GM18507 (cell line): ENCODE measurements around the gene ST6GALNAC4.
"Not testable (repeated sequence)": the region's sequence is repeated elsewhere in the genome, so short reads cannot be mapped to it uniquely, and the experiment has no call there.

ENCODE experiments used
- DNase-seq: peaks from one replicate; pipeline ENCODE4 v3.0.0; 2011; ENCODE audit warnings: low read depth; ENCODE audit not compliant: insufficient read length; ENCODE audit errors: extremely low spot score
- FAIRE-seq: peaks from 2 replicates; lab custom pipeline; 2011; peaks lifted over from hg19 to GRCh38; lab: Jason Lieb, UNC

The ST6GALNAC4 gene

DNA sequence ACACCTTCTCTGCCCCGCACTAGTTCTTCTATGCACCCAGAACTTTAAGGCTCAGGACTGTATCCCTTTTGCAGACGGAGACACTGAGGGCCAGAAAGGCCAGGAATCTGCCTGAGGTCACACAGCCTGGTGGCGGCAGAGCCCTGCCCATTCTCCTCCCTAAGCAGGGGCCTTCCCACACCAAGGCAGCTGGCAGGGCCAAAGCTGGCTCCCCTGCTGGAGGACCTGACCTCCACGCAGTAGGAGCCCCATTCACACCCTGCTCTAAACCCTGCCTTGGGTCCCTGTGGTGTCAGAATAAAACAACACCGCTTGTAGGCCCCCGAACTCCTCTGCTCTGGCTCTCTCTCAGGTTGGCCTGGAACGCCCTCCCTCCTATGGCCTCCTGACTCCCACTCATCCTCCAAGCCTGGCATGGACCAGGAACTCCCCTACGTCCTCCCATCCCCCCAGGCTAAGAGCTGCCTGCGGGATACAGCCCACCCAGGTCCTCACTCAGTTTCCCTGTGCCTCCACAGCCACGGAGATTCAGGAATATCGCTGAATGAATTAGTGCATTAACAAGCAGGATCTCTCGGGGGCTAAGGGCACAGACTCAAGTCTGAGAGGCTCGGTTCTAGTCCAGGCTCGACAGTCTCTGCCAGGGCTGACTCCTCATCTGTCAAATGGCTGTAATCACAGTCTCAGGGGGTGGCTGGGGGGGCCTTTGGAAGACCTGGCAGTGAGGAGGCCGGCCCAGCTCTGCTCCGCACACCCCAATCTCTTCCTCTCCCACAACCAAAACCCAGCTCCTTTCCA is 20.2 kb downstream of the ST6GALNAC4 start:
- FAIRE-seq (no peak), DNase-seq (no peak)

DNA sequence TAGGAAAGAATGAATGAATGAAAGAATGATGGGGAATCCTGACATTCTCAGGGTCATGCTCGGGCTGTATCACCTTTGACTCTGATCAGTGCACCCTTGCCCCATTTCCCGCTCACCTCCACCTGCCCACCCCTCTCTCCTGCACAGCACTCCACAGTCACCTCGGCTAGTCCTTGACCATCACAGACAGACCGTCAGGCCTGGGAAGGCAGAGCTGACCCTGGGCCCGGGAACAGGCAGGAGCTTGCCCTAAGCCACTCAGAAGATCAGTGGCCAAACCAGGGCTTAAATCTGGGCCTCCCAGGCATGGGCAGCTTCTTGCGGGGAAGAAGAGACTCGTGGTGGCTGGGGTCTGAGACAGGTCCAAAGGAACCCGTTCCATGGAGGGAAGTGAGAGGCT is 21.0 kb downstream of the ST6GALNAC4 start:
- FAIRE-seq (no peak), DNase-seq (no peak)

DNA sequence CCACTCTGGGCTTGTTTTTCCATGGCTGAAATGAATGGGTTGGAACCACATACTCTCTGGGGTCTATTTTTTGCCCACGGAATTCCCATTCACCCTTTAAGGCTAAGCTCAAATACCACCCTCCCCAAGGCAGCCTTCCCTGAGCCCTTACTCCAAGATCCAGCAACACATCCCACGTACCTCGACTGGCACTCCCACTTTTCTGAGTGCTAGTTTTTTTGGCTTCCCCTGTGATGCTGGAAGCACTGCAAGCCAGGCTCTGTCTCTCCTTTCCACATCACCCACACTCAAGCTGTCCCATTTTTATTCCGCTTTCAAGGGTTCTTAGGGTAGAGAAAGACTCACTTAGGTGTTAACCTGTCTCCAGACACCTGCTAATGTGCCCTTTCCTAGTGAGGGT is 23.4 kb downstream of the ST6GALNAC4 start:
- FAIRE-seq (no peak), DNase-seq (no peak)

DNA sequence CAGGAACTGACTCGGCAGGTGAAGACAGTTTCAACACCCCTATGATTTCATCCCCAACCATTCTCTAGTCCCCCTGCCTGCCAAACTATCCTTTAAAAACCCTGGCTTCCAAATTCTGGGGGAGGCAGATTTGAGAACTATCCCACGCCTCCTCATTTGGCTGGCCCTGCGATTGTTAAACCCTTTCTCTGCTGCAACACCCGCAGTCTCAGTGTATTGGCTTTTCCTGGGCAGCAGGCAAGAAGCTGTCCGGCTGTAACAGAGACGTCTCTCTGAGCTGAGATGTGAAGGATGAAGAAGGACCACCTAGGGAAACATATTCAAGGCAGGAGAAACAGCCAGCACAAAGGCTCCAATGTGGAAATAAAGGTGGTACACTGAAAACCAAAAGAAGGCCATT is 24.0 kb downstream of the ST6GALNAC4 start:
- DNase-seq (no peak), FAIRE-seq (no peak)

DNA sequence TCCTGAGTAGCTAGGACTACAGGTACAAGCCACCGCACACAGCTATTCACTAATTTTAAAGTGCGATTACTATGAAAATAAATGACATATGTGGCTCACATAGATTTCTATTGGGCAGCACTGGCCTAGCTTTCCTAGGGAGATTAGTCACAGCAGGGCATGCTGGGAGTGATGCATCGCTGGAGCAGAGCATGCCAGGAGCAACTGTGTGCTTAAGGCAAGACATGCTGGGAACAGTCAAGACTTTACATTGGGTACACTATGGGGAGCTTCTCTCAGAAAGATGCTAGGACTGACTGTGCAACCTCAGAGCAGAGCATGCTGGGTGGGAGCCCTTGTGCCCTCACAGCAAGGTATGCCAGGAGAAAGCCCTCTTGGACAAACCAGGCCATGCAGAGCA is 26.8 kb downstream of the ST6GALNAC4 start:
- no peak for FAIRE-seq

DNA sequence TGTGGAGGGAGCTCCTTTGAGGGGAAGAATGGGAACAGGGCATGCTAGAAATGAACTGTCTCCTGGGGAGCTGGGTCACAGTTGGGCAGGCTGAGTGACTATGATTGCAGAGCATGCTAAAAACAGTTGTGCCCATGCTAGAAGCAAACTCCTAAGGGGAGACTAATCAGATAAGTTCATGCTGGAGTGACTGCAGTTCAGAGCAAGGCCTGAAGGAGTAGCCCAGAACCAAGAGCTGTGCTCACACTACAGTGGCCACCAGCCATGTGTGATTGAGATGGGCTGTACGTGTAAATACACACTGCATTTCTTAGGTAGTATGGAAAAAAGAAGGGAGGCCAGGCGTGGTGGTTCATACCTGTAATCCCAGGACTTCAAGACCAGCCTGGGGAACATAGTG is 29.0 kb downstream of the ST6GALNAC4 start:
- DNase-seq (no peak), FAIRE-seq (no peak)

More for the DNA sequence above, 26.8 kb downstream of the ST6GALNAC4 start:
- DNase-seq = no peak

DNA sequence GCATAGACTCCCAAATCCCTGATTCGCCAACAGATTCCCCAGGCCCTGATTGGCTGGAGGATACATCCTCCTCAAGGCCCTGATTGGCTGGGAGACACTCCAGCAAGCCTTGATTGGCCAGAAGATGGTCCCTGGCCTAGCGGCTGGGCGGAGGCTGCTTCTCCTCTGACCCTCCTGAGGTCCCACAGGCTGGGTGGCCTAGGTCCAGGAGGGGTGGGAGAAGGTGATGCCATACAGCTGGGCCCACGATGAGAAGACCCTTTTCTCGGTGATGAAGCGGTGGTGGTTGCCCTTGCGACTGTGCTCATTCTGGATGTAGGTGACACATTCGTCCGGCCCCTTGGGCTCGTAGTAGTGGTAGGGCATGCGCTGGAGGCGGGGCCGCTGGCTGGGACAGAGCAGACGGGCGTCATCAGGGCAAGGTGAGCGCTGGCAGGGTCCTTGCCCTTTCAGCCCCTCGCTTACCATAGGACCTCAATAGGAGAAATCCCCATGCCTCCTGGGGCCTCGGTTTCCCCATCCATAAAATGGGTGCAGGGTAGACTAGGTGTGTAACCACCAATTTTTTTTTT is 30.4 kb downstream of the ST6GALNAC4 start:
- FAIRE-seq = no peak
- DNase-seq = no peak

DNA sequence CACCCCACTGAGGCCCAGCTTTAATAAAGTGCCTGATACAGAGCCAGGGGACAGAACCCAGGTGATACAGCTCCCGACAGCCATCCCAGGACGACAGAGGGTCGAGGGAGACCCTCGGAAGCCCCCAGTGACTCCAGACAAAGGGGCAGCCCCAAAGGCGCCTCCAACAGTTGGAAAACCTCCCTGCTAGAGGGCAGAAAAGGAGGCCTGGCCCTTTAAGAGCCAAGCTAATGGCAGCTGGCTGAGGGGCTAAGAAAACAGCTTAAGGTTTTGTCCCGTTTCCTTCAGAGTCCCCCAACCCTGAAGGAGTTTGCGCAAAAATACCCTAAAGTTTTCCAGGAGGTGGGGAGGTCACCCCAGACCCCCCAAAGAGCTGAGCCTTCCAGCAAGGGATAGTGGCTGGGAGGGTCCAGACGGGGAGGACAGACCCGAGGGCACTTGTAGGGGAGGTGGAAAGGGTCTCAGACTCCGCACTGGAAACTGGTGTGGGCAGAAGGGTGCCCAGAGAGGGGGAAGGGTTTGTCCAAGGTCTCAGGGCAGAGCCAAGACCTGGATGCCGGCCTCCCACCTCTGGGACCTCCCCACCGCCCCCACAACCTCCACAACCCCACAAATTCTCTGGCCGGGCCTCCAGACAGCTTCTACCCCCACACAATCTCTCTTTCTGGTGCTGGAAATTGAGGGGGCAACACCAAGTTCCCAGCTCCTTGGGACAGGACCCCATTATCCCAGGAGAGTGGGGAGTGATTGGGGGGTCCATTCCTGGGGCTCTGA is 31.1 kb downstream of the ST6GALNAC4 start:
- DNase-seq (no peak), FAIRE-seq (no peak)

DNA sequence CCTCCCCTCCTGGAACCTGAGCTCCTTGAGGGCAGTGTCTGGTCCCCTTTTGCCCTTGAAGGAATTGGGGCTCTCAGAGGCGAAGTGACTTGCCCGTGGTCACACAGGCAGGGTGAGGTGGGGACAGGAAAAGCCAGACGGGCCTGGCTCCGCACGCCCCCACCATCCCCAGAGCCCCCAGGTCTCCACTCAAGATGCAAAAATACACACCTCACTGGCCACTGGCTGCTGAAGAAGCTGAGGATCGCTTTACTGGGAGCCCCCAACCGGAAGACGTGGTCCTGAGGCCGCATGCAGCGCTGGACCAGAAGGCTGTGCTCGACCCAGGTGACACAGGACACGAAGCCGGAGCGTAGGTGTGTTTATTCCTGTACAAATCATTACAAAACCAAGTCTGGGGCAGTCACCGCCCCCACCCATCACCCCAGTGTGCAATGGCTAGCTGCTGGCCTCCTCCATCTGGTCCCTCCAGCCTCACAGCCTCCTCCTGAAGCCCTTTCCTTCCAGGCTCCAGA is 31.8 kb downstream of the ST6GALNAC4 start:
- FAIRE-seq (peak; percentile 21), DNase-seq (no peak)

DNA sequence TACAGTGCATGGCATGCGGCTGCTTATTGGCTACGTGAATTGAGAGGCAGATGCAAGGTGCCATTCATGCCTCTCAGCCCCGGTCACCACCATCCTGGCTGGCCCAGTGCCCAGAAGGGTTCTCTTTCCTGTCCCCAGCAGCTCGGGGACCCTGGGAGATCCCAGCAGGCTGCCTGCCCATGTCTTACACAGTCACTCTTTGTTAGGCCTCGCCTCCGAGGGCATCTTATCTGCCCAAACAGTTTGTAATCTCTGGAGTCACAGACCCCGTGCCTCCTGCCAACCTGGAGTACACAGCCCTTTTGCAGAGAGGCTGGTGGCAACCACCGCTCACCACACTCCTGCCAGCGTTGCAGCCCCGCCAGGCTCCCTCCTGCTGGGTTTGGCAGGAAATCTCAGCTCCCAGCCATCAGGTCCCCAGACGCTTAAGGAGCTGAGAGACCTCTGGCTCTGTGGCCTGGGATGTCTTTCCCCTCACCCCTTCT is 32.4 kb downstream of the ST6GALNAC4 start:
- no peak for DNase-seq
- no peak for FAIRE-seq

DNA sequence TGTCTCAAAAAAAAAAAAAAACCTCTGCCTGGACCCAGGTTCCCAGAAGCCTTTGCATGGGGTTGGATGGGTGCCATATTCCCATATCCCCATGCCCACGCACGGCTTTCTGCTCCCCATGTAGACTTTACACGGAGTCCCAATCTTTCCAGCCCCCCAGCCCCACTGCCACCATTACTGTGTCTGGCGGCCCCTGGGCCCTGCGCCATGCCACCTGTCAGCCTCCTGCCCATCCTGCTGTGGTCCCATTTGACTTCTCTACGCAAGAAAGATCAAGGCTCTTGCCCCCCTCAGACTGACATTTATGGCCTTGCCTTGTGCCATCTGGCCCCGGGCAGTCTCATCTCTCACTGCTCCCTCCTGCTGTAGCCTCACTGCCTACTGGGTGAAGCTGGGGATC is 32.9 kb downstream of the ST6GALNAC4 start:
- no peak for DNase-seq
- no peak for FAIRE-seq

DNA sequence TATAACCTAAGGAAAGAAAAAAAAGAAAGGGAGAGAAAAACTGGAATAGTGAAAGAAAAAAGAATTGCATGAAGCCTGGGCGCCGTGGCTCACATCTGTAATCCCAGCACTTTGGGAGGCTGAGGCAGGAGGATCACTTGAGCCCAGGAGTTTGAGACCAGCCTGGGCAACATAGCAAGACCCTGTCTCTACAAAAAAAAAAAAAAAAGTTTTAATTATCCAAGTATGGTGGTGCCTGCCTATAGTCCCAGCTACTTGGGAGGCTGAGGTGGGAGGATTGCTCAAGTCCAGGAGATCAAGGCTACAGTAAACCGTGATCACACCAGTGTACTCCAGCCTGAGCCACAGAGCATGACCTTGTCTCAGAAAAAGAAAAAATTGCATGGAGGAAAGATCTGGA is 35.1 kb downstream of the ST6GALNAC4 start:
- DNase-seq, FAIRE-seq: not testable (repeated sequence)

DNA sequence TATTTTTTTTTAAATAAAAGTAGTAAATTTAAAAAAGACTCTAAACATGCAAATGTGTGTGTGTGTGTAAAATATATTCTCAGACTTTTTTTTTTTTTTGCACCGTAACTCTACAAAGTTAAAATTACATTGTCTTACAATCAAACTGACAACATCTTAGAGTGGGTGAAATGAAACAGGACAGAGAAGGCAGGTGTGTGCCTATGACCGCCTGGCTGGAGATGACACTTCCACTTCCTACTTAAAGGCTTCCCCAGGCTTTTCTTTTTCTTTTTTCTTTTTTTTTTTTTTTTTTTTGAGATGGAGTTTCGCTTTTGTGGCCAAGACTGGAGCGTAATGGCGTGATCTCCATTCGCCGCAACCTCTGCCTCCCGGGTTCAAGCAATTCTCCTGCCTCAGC is 36.7 kb downstream of the ST6GALNAC4 start:
- DNase-seq (no peak), FAIRE-seq (no peak)

DNA sequence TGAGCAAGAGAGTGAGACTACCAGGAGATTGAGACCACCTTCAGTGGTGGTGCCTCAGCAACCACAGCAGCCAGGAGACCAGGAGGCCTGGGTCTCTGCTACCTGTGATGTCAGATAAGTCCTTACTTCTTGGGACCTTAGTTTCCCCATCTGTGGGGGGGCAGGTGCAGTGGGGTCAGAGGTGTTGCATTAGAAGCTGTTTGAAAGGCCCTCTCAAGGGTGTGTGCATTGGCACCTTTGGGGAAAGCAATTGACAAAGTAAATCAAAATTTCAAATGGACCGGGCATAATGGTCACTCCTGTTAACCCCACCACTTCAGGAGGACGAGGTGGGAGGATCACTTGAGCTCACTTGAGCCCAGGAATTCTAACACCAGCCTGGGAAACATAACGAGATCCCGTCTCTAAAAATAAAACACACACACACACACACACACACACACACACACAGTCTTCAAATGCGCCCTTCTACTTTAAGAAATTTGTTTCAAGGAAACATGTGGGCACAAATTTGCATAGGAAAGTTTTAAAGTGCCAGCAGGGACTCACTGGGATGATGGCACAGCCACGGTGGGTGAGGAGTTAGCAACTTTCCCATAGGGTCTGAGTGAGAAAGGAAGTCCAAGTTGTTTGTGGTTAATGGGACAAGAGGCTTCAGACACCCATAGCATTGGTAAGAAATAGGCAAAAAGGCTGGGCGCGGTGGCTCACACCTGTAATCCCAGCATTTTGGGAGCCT is 38.0 kb downstream of the ST6GALNAC4 start:
- no peak for FAIRE-seq
- no peak for DNase-seq

DNA sequence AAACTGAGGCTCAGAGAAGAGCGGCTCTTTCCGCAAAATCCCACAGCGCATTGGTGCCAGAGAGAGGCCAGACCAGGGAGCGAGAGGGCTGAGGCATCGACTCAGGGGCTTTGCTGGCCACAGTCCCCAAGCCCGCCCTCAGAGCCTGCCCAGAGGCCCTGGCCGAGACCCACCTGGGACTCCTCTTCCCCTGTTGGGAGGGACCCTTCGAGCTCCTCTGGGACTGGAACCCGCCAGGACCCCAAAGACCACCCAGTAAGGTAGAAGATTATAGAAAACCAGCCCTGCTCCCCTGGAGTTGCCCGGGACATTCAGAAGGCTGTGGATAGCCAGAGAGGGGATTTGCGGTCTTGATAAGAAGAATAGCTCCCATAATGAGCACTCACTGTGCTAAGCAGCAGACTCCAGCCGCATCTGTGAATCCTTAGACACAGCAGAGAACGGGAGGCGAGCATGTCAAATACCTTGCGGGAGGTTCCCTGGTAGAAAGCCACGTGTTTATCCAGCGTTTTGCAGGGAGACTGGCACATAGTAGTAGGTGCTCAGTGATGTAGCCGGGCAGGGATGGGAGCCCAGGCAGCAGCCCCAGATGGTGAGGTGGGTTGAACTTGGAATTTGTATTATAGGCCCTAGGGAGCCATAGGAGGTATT is 38.7 kb downstream of the ST6GALNAC4 start:
- DNase-seq (no peak), FAIRE-seq (no peak)

DNA sequence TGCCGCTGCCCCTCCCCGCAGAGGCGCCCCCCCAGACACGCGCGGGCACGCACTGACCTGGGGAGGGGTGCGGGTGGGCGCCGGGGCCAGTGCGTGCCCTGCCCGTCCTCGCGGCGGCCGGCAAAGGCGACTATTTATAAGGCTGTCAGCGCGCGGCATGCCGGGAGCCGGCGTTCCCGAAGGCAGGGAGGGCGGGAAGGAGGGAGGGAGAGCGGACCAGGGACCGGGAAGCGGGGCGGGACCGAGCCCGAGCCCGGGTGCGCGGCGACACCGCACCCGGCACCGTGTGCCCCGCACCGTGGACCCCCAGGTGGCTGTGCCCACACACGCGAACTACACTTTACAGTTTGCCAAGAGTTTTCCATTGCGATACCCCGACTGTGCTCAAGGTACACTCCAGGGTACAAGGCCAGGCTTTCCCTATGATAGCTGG is 39.3 kb downstream of the ST6GALNAC4 start, which contains the start of gene AK1:
Gene AK1 (minus strand): TSS at position 110 of the 433 bp plus-strand sequence. CDS start 3,058 bp downstream, outside the sequence.
- FAIRE-seq (no peak), DNase-seq (no peak)

DNA sequence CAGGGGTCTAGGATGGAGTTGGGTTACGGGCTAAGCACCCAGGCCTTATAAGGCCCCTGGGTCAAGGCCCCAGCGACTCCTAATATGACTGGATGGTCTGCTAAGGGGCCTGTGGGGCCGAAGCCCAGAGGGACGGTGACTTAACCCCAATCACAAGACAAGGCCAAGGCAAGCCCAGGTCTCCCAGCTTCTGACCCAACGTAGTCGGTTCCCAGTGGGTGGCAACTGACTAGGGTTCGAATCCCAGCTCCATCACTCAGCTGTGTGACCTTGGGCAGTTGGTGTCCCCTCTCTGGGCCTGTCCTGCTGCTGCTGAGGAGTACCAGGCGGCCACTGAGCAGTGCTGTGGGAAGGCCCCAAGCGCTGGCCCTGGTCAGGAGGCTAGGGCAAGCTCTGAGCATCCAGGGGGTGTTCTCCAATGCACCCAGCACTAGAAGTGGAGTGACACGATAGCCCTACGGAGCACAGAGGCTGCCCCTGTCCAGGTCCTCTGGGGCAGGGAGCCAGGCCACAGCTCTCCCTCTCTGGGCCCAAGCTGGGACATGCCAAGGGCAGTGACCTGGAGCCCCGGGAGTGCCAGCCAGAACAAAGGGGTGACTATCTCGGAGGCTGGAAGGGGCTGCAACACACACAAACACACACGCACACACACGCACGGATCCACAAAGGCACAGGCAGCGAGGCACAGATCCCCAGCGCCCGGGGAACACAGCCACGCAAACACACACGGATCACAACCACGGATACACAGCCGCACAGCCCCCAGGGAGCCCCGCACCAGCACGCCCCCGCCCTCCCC is 39.9 kb downstream of the ST6GALNAC4 start:
- DNase-seq = no peak

More for the DNA sequence above, 39.9 kb downstream of the ST6GALNAC4 start:
- no peak for FAIRE-seq
